GM12878 (cell line): ENCODE measurements around the gene SRSF11. TPM values are rescaled to one million over a fixed set of nuclear protein-coding genes. Genes with fewer than 3 reads are reported as not detected.

Source experiments
- ATAC-seq: fragments of 200-7000 bp; cut with Tn5 transposase; 3 replicates; pipeline ENCODE4 v1.9.1; 2020; ENCODE audit warnings: mild to moderate bottlenecking, moderate library complexity
- BruUV-seq: library from RNA; stranded (reverse); fragments of 400-500 nt; replicated peaks from 2 replicates; lab custom pipeline; 2021; lab: Mats Ljungman, UMichigan
- CTCF ChIA-PET: fragments of 300-600 bp; sonication (Branson Sonifier 250); formaldehyde crosslinking; extraction: SDS; loops from one replicate; lab custom pipeline; 2021; ENCODE audit warnings: inconsistent platforms; lab: Yijun Ruan, JAX
- POLR2A ChIA-PET: fragments of 350-600 bp; formaldehyde crosslinking; extraction: SDS; loops from one replicate; lab custom pipeline; 2021; ENCODE audit warnings: inconsistent platforms; lab: Charles Lee
- RAD21 ChIA-PET: fragments of 300-600 bp; sonication (Branson Sonifier 250); formaldehyde crosslinking; loops from one replicate; lab custom pipeline; 2023; ENCODE audit warnings: antibody characterized with exemption; ENCODE audit not compliant: unreplicated experiment; lab: Charles Lee
- SMC1A ChIA-PET: fragments of 300-600 bp; sonication (Branson Sonifier 250); formaldehyde crosslinking; loops from one replicate; lab custom pipeline; 2023; ENCODE audit not compliant: unreplicated experiment, uncharacterized antibody; lab: Charles Lee
- DNase-seq: peaks from one replicate; pipeline ENCODE4 v3.0.0-alpha.2; 2011; ENCODE audit warnings: low read depth, low spot score
- FAIRE-seq: peaks from 3 replicates; lab custom pipeline; 2011; peaks lifted over from hg19 to GRCh38; lab: Jason Lieb, UNC
- H2AFZ ChIP-seq: 2 replicates; pipeline ENCODE4 v1.6.0; 2011; ENCODE audit warnings: low read depth, low read length, control low read depth; ENCODE audit not compliant: control insufficient read depth
- H3K27ac ChIP-seq: 2 replicates; pipeline ENCODE4 v1.5.1; 2011; ENCODE audit warnings: control low read depth; ENCODE audit not compliant: control insufficient read depth, insufficient read depth
- H3K27me3 ChIP-seq, 2 experiments: replicated peaks in 1 of 2; 2 replicates each; pipeline versions ENCODE4 v1.6.0 to v1.6.1; 2011; ENCODE audit warnings: low read length in 1 of 2; ENCODE audit not compliant: control insufficient read depth in 2 of 2, insufficient read depth in 2 of 2
- H3K36me3 ChIP-seq, 2 experiments: 2 replicates each; pipeline ENCODE4 v1.5.1; 2011; ENCODE audit warnings: low read length in 1 of 2; ENCODE audit not compliant: control insufficient read depth in 2 of 2, insufficient read depth in 2 of 2
- H3K4me1 ChIP-seq: 2 replicates; pipeline ENCODE4 v1.6.1; 2011; ENCODE audit warnings: mild to moderate bottlenecking, low read length, moderate library complexity, mixed read lengths; ENCODE audit not compliant: control insufficient read depth, insufficient read depth
- H3K4me2 ChIP-seq: 2 replicates; pipeline ENCODE4 v1.6.0; 2011; ENCODE audit warnings: control low read depth; ENCODE audit not compliant: control insufficient read depth, insufficient read depth
- H3K4me3 ChIP-seq: fragments of 200-600 bp; sonication (generic); 2 replicates; pipeline ENCODE4 v1.5.1; 2016
- H3K79me2 ChIP-seq: 2 replicates; pipeline ENCODE4 v1.6.0; 2011; ENCODE audit warnings: low read length; ENCODE audit not compliant: control insufficient read depth, insufficient read depth
- H3K9ac ChIP-seq: 2 replicates; pipeline ENCODE4 v1.8.0; 2011; ENCODE audit warnings: low read length, control low read depth, mixed read lengths; ENCODE audit not compliant: control insufficient read depth, insufficient read depth
- H3K9me3 ChIP-seq: replicated peaks from 3 replicates; pipeline ENCODE4 v1.5.1; 2011; ENCODE audit warnings: mild to moderate bottlenecking, low read length; ENCODE audit not compliant: control insufficient read depth, insufficient read depth
- H4K20me1 ChIP-seq: 2 replicates; pipeline ENCODE4 v1.6.0; 2011; ENCODE audit not compliant: control insufficient read depth, insufficient read depth
- ASH2L ChIP-seq: fragments of 300-600, 200-600 bp; sonication (generic); IDR thresholded peaks from 2 replicates; pipeline ENCODE4 v1.6.1; 2017; ENCODE audit warnings: low read depth, mild to moderate bottlenecking, borderline replicate concordance
- ATF7 ChIP-seq: fragments of 450-650 bp; IDR thresholded peaks from 2 replicates; pipeline ENCODE4 v1.6.1; 2016; ENCODE audit warnings: low read depth, mild to moderate bottlenecking
- FOXM1 ChIP-seq: IDR thresholded peaks from 2 replicates; pipeline ENCODE4 v1.6.1; 2012; ENCODE audit warnings: low read depth, mild to moderate bottlenecking, inconsistent platforms, low read length, moderate library complexity
- HCFC1 ChIP-seq: fragments of 150-350 bp; IDR thresholded peaks from 2 replicates; pipeline ENCODE4 v1.6.1; 2014; ENCODE audit warnings: low read length
- IRF4 ChIP-seq: IDR thresholded peaks from 2 replicates; pipeline ENCODE4 v1.6.1; 2011; ENCODE audit warnings: low read depth, low read length
- KDM1A ChIP-seq: fragments of 200-600 bp; sonication (generic); IDR thresholded peaks from 2 replicates; pipeline ENCODE4 v1.6.1; 2016; ENCODE audit warnings: borderline replicate concordance
- KLF5 ChIP-seq: fragments of 450-650 bp; IDR thresholded peaks from 2 replicates; pipeline ENCODE4 v1.6.1; 2014; ENCODE audit warnings: mild to moderate bottlenecking; ENCODE audit not compliant: partially characterized antibody
- MTA2 ChIP-seq: fragments of 450-650 bp; IDR thresholded peaks from 2 replicates; pipeline ENCODE4 v1.6.1; 2016; ENCODE audit warnings: low read depth, mild to moderate bottlenecking, moderate library complexity
- NFIC ChIP-seq: IDR thresholded peaks from 2 replicates; pipeline ENCODE4 v1.6.1; 2012; ENCODE audit warnings: low read depth, mild to moderate bottlenecking, inconsistent platforms, low read length, moderate library complexity
- NFYA ChIP-seq: IDR thresholded peaks from 2 replicates; pipeline ENCODE4 v1.6.1; 2011; ENCODE audit warnings: low read depth, mild to moderate bottlenecking, low read length, improper control_type of control experiment, borderline replicate concordance
- NR2C2 ChIP-seq: IDR thresholded peaks from 2 replicates; pipeline ENCODE4 v1.6.1; 2011; ENCODE audit warnings: borderline replicate concordance, low read depth; ENCODE audit not compliant: control insufficient read depth, insufficient read length
- RCOR1 ChIP-seq: conservative IDR thresholded peaks from 2 replicates; pipeline ENCODE4 v1.6.1; 2012; ENCODE audit warnings: low read depth, low read length, improper control_type of control experiment
- USF2 ChIP-seq: IDR thresholded peaks from 2 replicates; pipeline ENCODE4 v1.6.1; 2011; ENCODE audit warnings: low read depth, low read length, improper control_type of control experiment, borderline replicate concordance
- ZNF274 ChIP-seq: IDR thresholded peaks from one replicate; pipeline ENCODE4 v1.8.0; 2011; ENCODE audit not compliant: insufficient read length, insufficient read depth
- in situ Hi-C: fragments of 300-500 bp; cut with MboI; formaldehyde crosslinking; loops from 9 replicates; pipeline ENCODE4 v1.14.3; 2018; ENCODE audit warnings: mixed read lengths
- intact Hi-C: fragments of 100-400 bp; cut with micrococcal nuclease; formaldehyde crosslinking; loops from one replicate; pipeline ENCODE4 v1.14.2; 2022; ENCODE audit not compliant: unreplicated experiment
- polyA plus RNA-seq, 11 experiments: library from polyadenylated mRNA; depleted of rRNA in 4 of 11; unstranded in 6 of 11; stranded (reverse) in 5 of 11; fragments of >200 nt; fragmentation: Nextera tagmentation in 4 of 11; fragmentation: Illumina TruSeq in 1 of 11; extraction: Ambion mirVana in 4 of 11; extraction: Trizol in 1 of 11; gene quantifications; 1 replicate in 1 of 11; 2 replicates in 10 of 11; pipeline versions ENCODE4 v1.2.1 to v1.2.3, GENCODE V29; 2011 to 2016; ENCODE audit warnings: inconsistent platforms in 2 of 11, missing spikeins in 2 of 11, low read depth in 1 of 11
- total RNA-seq, 4 experiments: library from RNA; depleted of rRNA in 3 of 4; stranded (reverse); fragments of >200 nt in 3 of 4; fragmentation: Illumina TruSeq in 1 of 4; extraction: Trizol in 1 of 4; gene quantifications; 2 replicates each; pipeline versions ENCODE4 v1.2.1 to v1.2.3, GENCODE V29; 2013 to 2021
- TF ChIP-seq, protein P1 (sequence below): fragments of 450-650 bp; formaldehyde crosslinking; IDR thresholded peaks from 2 replicates; pipeline ENCODE4 v1.4.0; 2022; ENCODE audit warnings: mild to moderate bottlenecking, moderate library complexity
- TF ChIP-seq, protein P2 (sequence below): fragments of 450-650 bp; IDR thresholded peaks from 2 replicates; pipeline ENCODE4 v1.6.1; 2017; ENCODE audit warnings: mild to moderate bottlenecking
- TF ChIP-seq, protein P3 (sequence below): fragments of 450-650 bp; IDR thresholded peaks from 2 replicates; pipeline ENCODE4 v1.6.1; 2016; ENCODE audit warnings: mild to moderate bottlenecking

SRSF11 gene
- total and polyA plus RNA-seq, 10 of the 15 experiments (the other 5 are each of a cell fraction or from before 2014, with no cell fraction given), result 83.0 to 424 (median 207) TPM

DNA sequence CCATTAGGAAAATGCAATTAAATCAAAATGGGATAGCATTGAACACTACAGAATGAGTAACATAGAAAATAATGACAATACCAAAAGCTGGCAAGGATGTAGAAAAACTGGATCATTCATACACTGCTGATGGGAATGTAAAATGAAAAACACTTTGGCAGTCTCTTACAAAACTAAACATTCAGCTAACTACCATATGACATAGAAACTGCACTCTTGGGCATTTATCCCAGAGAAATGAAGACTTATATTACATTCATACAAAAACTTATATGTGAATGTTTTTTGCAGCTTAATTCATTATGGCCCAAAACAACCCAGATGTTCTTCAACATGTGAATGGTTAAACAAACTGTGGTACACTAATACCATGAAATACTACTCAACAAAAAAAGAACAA, 67.0 kb downstream of the SRSF11 start:
- Histone ChIP-seq H4K20me1 (no peaks in the 10 kb centered on the region), H3K4me2 (no peak overlapping the region), H2AFZ (no peak overlapping the region), H3K27me3 (no peaks in the 10 kb centered on the region), H3K9ac (no peak overlapping the region), H3K4me3 (no peak overlapping the region), H3K27ac (no peak overlapping the region), H3K79me2 (no peaks in the 10 kb centered on the region), H3K4me1 (no peaks in the 10 kb centered on the region), H3K9me3 (no peaks in the 10 kb centered on the region), H3K36me3 (peaks cover 0 to 6% of the 10 kb centered on the region in 2 experiments; a peak in 2 of 4 replicates)
- TF ChIP-seq NR2C2, result no peak
- TF ChIP-seq, protein P1, sequence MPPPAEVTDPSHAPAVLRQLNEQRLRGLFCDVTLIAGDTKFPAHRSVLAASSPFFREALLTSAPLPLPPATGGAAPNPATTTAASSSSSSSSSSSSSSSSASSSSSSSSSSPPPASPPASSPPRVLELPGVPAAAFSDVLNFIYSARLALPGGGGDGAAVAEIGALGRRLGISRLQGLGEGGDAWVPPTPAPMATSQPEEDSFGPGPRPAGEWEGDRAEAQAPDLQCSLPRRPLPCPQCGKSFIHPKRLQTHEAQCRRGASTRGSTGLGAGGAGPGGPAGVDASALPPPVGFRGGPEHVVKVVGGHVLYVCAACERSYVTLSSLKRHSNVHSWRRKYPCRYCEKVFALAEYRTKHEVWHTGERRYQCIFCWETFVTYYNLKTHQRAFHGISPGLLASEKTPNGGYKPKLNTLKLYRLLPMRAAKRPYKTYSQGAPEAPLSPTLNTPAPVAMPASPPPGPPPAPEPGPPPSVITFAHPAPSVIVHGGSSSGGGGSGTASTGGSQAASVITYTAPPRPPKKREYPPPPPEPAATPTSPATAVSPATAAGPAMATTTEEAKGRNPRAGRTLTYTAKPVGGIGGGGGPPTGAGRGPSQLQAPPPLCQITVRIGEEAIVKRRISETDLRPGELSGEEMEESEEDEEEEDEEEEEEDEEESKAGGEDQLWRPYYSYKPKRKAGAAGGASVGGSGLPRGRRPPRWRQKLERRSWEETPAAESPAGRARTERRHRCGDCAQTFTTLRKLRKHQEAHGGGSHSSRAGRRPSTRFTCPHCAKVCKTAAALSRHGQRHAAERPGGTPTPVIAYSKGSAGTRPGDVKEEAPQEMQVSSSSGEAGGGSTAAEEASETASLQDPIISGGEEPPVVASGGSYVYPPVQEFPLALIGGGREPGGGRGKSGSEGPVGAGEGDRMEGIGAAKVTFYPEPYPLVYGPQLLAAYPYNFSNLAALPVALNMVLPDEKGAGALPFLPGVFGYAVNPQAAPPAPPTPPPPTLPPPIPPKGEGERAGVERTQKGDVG (CRISPR knock-in tag), result no peak
- no peak for TF ChIP-seq HCFC1
- TF ChIP-seq ATF7, result no peak
- TF ChIP-seq, protein P2, sequence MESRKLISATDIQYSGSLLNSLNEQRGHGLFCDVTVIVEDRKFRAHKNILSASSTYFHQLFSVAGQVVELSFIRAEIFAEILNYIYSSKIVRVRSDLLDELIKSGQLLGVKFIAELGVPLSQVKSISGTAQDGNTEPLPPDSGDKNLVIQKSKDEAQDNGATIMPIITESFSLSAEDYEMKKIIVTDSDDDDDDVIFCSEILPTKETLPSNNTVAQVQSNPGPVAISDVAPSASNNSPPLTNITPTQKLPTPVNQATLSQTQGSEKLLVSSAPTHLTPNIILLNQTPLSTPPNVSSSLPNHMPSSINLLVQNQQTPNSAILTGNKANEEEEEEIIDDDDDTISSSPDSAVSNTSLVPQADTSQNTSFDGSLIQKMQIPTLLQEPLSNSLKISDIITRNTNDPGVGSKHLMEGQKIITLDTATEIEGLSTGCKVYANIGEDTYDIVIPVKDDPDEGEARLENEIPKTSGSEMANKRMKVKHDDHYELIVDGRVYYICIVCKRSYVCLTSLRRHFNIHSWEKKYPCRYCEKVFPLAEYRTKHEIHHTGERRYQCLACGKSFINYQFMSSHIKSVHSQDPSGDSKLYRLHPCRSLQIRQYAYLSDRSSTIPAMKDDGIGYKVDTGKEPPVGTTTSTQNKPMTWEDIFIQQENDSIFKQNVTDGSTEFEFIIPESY, result no peak
- TF ChIP-seq MTA2, result no peak
- no peak for TF ChIP-seq USF2
- TF ChIP-seq ASH2L, result no peak
- no peak for TF ChIP-seq IRF4
- TF ChIP-seq KDM1A, result no peak
- no peak for TF ChIP-seq KLF5
- TF ChIP-seq FOXM1, result no peak
- no peak for TF ChIP-seq ZNF274
- TF ChIP-seq RCOR1, result no peak
- TF ChIP-seq, protein P3, sequence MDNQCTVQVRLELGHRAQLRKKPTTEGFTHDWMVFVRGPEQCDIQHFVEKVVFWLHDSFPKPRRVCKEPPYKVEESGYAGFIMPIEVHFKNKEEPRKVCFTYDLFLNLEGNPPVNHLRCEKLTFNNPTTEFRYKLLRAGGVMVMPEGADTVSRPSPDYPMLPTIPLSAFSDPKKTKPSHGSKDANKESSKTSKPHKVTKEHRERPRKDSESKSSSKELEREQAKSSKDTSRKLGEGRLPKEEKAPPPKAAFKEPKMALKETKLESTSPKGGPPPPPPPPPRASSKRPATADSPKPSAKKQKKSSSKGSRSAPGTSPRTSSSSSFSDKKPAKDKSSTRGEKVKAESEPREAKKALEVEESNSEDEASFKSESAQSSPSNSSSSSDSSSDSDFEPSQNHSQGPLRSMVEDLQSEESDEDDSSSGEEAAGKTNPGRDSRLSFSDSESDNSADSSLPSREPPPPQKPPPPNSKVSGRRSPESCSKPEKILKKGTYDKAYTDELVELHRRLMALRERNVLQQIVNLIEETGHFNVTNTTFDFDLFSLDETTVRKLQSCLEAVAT, result no peak
- no peak for TF ChIP-seq NFIC
- no peak for TF ChIP-seq NFYA
- ATAC-seq (no peak), FAIRE-seq (no peak), DNase-seq (no peak)
- intact Hi-C loops, result no loop called here
- CTCF ChIA-PET, result interaction anchor here (1.1 to 1.4 kb wide), 2 partner anchors 14 to 34 kb away, joined by 3 read pairs; no protein-coding TSS in a partner anchor
- POLR2A ChIA-PET, result no interaction called here
- BruUV-seq, result no TSS peak
- SMC1A ChIA-PET, result interaction anchor here (0.7 to 1.0 kb wide), 2 partner anchors 13 to 29 kb away, joined by 3 to 4 read pairs; no protein-coding TSS in a partner anchor
- RAD21 ChIA-PET, result no interaction called here
- in situ Hi-C loops, result no loop called here
